ENCODE data around the gene RAD51B.

Gene RAD51B

DNA sequence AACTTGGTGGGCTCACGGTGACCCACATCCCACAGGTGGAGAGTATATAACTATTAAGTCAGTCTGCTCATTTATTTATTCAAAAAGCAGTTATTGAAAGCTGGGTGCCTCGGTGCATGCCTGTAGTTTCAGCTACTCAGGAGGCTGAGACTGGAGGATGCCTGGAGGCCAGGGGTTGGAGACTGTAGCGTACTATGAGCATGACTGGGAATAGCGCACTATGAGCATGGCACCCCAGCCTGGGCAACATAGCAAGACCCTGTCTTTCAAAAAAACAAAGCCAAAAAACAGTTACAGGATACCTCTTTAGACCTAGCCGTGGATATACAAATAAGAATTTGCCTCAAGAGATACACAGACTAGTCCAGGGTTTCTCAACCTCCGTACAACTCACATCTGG is 833.5 kb downstream of the RAD51B start:
- Histone ChIP-seq H3K9me3 (ENCODE audit: insufficient read depth, low read depth, low read length) (no peaks in the 10 kb centered on the region), H3K27me3 (ENCODE audit: insufficient read depth, low read length) (no peaks in the 10 kb centered on the region), H3K9ac (ENCODE audit: low read depth, low read length) (no peak overlapping the region), H3K4me3 (ENCODE audit: low read length) (no peak overlapping the region), H3K36me3 (ENCODE audit: insufficient read depth, low read length) (no peaks in the 10 kb centered on the region), H3K4me1 (ENCODE audit: insufficient read depth, low read length) (no peaks in the 10 kb centered on the region), H3K27ac (ENCODE audit: low read depth, low read length) (no peak overlapping the region)
- 97% methylated on average over 5 of the region's 6 CpGs for WGBS

DNA sequence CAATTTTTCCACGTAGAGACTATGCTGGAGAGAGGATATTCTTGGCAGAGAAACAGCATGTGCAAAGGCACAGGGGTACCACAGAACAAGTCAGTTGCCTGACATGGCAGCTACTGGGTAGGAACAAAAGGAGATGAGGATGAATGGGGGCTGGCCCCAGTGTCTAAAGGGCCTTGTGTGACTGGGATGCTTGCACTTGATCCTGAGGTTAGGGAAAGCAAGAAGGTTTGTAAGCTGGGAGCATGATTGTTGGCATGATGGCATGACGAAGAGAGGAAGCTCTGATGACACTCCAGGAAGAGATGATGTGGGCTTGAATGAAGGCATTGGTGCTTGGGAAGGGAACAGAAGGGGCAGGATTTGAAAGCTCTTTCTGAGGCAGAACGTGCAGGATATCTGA is 834.2 kb downstream of the RAD51B start:
- Histone ChIP-seq H3K4me3 (ENCODE audit: low read length) (no peak overlapping the region), H3K36me3 (ENCODE audit: insufficient read depth, low read length) (no peaks in the 10 kb centered on the region), H3K4me1 (ENCODE audit: insufficient read depth, low read length) (no peaks in the 10 kb centered on the region), H3K9ac (ENCODE audit: low read depth, low read length) (no peak overlapping the region), H3K27me3 (ENCODE audit: insufficient read depth, low read length) (no peaks in the 10 kb centered on the region), H3K9me3 (ENCODE audit: insufficient read depth, low read depth, low read length) (no peaks in the 10 kb centered on the region), H3K27ac (ENCODE audit: low read depth, low read length) (no peak overlapping the region)
- 89% methylated on average over 3 of the region's 3 CpGs for WGBS

DNA sequence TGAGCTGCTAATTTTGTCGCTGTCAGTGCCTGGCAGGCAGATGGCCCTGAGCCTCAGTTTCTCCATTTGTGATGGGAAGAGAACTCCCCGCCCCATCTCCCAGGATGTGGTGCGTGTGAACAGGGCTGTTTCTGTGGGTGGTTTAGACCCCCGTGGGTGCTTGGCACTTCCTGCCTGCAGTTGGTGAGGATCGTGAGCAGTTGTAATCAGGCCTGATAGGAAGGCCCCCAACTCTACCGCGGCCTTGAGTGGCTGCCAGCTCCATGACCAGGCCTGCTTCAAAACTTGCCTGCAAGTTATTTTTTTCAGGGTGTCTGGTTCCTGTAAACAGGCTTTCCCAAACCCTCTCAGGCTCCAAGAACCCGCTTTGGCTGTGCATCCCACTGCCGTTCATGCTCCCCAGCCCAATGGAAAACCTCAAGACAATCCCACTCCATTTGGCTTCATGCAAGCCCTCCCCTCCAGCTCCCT is 834.9 kb downstream of the RAD51B start:
- WGBS: 95% methylated on average over 9 of the region's 9 CpGs
- H3K27ac ChIP-seq (ENCODE audit: low read depth, low read length): no peak overlapping the region

DNA sequence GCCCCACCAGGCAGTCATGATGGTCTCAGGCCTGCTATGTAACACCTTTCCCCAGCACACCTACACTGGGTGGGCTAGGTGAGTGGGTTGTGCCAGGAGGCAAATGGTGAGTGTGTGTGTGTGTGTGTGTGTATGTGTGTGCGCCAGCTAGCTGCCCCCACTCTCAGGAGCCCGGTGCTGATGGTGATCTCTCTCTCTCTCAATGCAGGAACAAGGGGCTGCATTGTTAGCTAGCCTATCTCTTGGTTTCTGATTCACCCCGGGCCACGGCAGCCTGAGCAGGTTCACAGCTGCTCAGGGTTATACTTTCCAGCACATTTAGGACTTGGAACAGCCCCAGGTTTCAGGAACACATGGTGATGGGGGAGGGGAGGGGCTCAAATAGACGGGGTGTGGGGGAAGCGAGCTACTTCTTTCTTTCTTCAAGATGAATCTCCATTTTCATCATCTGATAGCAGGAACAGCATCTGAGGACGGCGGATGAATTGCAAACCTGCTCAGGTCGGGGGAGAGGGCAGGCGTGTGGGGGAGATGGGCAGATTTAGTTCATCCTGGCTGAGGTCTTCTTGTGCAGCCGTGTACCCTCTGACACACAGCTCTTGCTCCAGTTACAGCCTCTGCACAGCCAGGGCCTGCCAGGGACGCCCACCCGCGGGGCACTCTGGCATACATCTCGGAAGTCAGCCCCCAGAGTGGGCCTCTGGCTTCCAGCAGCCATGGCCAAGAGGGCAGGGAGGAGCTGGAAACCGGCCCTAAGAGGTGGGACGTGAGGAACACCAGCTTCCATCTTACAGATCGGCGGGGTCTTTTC is 835.6 kb downstream of the RAD51B start:
- WGBS: 87% methylated on average over 19 of the region's 19 CpGs

More for the DNA sequence above, 834.9 kb downstream of the RAD51B start:
- Histone ChIP-seq H3K9ac (ENCODE audit: low read depth, low read length) (no peak overlapping the region), H3K4me1 (ENCODE audit: insufficient read depth, low read length) (0 out of 2 replicates have a peak, but pooled peaks cover 4% of the 10 kb centered on the region), H3K27me3 (ENCODE audit: insufficient read depth, low read length) (no peaks in the 10 kb centered on the region), H3K9me3 (ENCODE audit: insufficient read depth, low read depth, low read length) (no peaks in the 10 kb centered on the region), H3K4me3 (ENCODE audit: low read length) (no peak overlapping the region), H3K36me3 (ENCODE audit: insufficient read depth, low read length) (no peaks in the 10 kb centered on the region)

DNA sequence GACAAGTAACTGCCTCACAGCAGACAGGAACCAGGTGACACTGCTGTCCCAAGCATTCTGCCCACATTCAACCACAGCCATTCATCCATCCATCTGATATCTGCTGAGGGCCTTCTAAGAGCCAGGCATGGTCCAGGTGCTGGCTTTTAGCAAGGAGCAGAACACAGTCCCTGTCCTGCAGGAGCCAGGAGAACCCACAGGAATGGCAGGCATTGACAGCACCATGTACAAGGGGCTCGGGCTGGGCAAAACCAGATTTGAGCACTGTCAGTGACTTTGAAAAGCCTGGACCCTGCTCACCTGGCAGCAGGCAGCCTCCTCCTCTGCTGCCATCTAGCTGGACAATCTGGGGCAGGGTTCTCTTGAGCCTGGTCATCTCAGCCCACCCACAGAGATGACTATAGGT is 836.3 kb downstream of the RAD51B start:
- H3K27me3 ChIP-seq (ENCODE audit: insufficient read depth, low read length): no peaks in the 10 kb centered on the region
- WGBS: 88% methylated on average over 1 of the region's 1 CpG
- H3K9ac ChIP-seq (ENCODE audit: low read depth, low read length): no peak overlapping the region
- H3K27ac ChIP-seq (ENCODE audit: low read depth, low read length): no peak overlapping the region
- no peaks in the 10 kb centered on the region for H3K9me3 ChIP-seq (ENCODE audit: insufficient read depth, low read depth, low read length)
- H3K36me3 ChIP-seq (ENCODE audit: insufficient read depth, low read length): no peaks in the 10 kb centered on the region
- 0 out of 2 replicates have a peak, but pooled peaks cover 4% of the 10 kb centered on the region for H3K4me1 ChIP-seq (ENCODE audit: insufficient read depth, low read length)
- H3K4me3 ChIP-seq (ENCODE audit: low read length): no peak overlapping the region

More for the DNA sequence above, 835.6 kb downstream of the RAD51B start:
- no peaks in the 10 kb centered on the region for H3K27me3 ChIP-seq (ENCODE audit: insufficient read depth, low read length)
- H3K4me1 ChIP-seq (ENCODE audit: insufficient read depth, low read length): 0 out of 2 replicates have a peak, but pooled peaks cover 4% of the 10 kb centered on the region
- H3K27ac ChIP-seq (ENCODE audit: low read depth, low read length): no peak overlapping the region
- no peaks in the 10 kb centered on the region for H3K36me3 ChIP-seq (ENCODE audit: insufficient read depth, low read length)
- H3K4me3 ChIP-seq (ENCODE audit: low read length): no peak overlapping the region
- H3K9me3 ChIP-seq (ENCODE audit: insufficient read depth, low read depth, low read length): no peaks in the 10 kb centered on the region
- H3K9ac ChIP-seq (ENCODE audit: low read depth, low read length): no peak overlapping the region

DNA sequence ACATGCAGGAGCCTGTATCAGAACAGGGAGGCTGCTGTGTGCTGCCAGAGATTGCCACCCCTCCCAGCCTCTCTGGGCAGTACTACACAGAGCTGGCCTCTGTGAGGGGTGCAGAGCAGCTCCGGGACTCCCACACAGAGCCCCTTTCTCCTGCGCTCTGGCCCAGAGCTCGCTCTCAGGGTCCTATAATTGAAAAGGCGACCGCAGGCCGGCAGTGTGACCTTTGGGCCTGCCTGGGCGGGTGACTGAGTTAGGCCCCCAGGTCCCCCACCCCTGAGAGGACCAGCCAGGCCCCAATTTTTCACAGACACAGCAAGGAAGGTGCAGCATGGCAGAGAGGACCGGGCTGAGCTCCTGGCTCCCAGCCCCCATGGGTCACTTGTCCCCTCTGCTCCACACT is 836.9 kb downstream of the RAD51B start:
- H3K4me3 ChIP-seq (ENCODE audit: low read length): no peak overlapping the region
- H3K9me3 ChIP-seq (ENCODE audit: insufficient read depth, low read depth, low read length): no peaks in the 10 kb centered on the region
- no peaks in the 10 kb centered on the region for H3K36me3 ChIP-seq (ENCODE audit: insufficient read depth, low read length)
- WGBS: 95% methylated on average over 8 of the region's 8 CpGs
- H3K9ac ChIP-seq (ENCODE audit: low read depth, low read length): no peak overlapping the region
- no peaks in the 10 kb centered on the region for H3K27me3 ChIP-seq (ENCODE audit: insufficient read depth, low read length)
- 0 out of 2 replicates have a peak, but pooled peaks cover 4% of the 10 kb centered on the region for H3K4me1 ChIP-seq (ENCODE audit: insufficient read depth, low read length)
- no peak overlapping the region for H3K27ac ChIP-seq (ENCODE audit: low read depth, low read length)

DNA sequence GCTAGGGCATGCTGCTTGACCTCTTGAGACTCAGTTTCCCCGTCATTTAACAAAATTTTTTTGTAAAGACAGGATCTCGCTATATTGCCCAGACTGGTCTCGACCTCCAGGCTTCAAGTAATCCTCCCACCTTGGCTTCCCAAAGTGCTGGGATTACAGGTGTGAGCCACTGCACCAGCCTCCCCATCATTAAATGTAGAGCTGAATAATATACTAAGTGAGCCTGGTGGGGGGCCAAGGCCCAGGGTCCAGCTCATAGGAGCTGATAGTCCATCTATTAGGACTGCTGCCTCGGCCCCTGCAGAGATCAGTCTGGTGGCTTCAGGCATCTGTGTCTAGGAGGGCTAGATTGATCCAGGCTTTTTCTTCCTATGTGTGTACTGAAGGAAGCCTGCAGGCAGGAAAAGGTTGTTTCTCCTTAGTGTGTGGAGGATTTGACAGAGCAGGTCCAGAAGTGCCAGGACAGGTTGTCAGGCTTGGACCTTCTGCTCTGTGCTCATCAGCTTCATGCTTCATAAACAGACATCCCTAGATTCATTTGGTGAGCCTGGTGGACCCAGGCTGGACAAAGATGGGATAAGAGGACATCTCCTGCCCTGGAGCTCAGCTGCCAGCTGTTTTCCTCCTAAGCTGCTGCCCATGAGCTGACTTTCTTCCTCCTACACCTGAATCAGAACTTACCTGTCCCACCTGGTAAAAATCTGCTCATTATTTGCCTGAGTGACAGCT is 837.9 kb downstream of the RAD51B start:
- 96% methylated on average over 4 of the region's 4 CpGs for WGBS
- no peaks in the 10 kb centered on the region for H3K36me3 ChIP-seq (ENCODE audit: insufficient read depth, low read length)

DNA sequence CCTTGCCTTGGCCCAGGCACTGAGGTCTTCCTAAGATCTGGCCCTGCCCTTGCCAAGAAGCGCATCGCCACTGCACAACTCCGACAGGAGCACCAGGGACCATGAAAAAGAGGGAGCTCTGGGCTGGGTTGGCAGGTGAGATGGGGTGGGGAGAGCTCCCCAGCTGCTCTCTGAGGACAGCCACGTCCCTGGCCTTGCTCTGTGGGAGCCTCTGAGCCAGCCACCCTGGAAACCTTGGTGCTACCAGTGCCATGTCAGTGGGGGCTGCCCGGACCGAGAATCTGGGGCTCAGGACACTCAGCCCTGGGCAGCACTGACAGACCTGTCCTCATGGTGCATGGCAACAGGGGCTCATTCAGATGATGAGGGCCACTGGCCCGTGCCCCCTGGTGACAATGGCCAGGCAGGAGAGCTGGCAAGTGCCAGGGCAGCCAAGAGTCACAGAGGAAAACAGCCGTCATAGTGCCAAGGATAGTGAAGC is 838.5 kb downstream of the RAD51B start:
- 87% methylated on average over 8 of the region's 8 CpGs for WGBS
- Histone ChIP-seq H3K4me1 (ENCODE audit: insufficient read depth, low read length) (0 out of 2 replicates have a peak, but pooled peaks cover 4% of the 10 kb centered on the region), H3K9ac (ENCODE audit: low read depth, low read length) (no peak overlapping the region)

More for the DNA sequence above, 837.9 kb downstream of the RAD51B start:
- H3K9me3 ChIP-seq (ENCODE audit: insufficient read depth, low read depth, low read length): no peaks in the 10 kb centered on the region
- H3K27ac ChIP-seq (ENCODE audit: low read depth, low read length): no peak overlapping the region
- H3K9ac ChIP-seq (ENCODE audit: low read depth, low read length): no peak overlapping the region
- H3K4me3 ChIP-seq (ENCODE audit: low read length): no peak overlapping the region
- H3K27me3 ChIP-seq (ENCODE audit: insufficient read depth, low read length): no peaks in the 10 kb centered on the region
- 0 out of 2 replicates have a peak, but pooled peaks cover 4% of the 10 kb centered on the region for H3K4me1 ChIP-seq (ENCODE audit: insufficient read depth, low read length)

DNA sequence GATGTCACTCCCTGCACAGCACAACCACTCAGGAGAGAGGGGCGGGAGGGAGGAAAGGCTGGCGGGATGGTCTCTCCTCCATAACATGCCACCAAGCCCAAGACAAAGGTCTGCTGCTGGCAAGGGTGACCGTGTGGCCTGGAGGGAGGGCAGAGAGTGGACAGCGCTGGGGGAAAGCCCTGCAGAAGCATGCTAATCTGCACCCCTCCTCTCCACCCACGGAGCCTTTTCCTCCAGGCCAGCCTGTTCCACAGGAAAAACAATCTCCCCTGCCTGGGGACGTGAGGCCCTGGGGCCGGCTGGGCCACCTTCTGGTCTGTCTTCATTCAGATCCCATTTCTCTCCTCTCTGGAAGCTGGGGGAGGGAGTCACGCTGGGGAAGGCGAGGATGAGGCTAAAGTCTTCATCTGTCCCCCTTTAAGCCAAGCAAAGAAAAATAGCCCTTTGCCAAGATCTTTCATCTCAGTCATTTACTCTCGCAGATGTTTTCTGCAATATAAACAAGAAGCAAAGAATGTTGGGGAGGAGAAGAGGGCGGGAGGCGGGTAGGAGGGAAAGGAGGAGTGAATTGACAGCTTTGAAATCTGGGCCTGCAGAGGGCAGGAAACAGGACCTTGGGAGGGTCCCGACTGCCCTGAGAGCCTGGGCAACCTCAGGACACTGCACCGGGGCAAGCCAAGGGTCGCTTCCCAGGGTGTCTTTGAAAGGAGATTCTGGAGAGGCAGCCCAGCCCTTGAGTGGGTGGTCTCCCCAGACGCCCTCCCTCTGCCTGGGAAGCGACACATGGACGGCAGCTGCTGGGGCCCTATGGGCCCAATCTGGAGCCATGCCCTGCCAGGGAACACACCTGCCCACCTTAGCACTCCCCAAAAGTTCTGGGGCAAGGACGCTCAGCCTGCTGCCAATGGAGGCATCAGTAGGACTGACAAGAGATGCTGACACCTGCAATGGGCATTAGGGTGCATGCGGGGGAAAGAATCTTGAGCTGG is 839.7 kb downstream of the RAD51B start:
- WGBS: 68% methylated on average over 18 of the region's 20 CpGs
- no peaks in the 10 kb centered on the region for H3K27me3 ChIP-seq (ENCODE audit: insufficient read depth, low read length)
- 0 out of 2 replicates have a peak, but pooled peaks cover 4% of the 10 kb centered on the region for H3K4me1 ChIP-seq (ENCODE audit: insufficient read depth, low read length)
- H3K4me3 ChIP-seq (ENCODE audit: low read length): no peak overlapping the region
- no peak overlapping the region for H3K9ac ChIP-seq (ENCODE audit: low read depth, low read length)
- H3K9me3 ChIP-seq (ENCODE audit: insufficient read depth, low read depth, low read length): no peaks in the 10 kb centered on the region
- no peak overlapping the region for H3K27ac ChIP-seq (ENCODE audit: low read depth, low read length)
- H3K36me3 ChIP-seq (ENCODE audit: insufficient read depth, low read length): no peaks in the 10 kb centered on the region

More for the DNA sequence above, 838.5 kb downstream of the RAD51B start:
- H3K27me3 ChIP-seq (ENCODE audit: insufficient read depth, low read length): no peaks in the 10 kb centered on the region
- H3K36me3 ChIP-seq (ENCODE audit: insufficient read depth, low read length): no peaks in the 10 kb centered on the region
- H3K4me3 ChIP-seq (ENCODE audit: low read length): no peak overlapping the region
- no peak overlapping the region for H3K27ac ChIP-seq (ENCODE audit: low read depth, low read length)
- H3K9me3 ChIP-seq (ENCODE audit: insufficient read depth, low read depth, low read length): no peaks in the 10 kb centered on the region

DNA sequence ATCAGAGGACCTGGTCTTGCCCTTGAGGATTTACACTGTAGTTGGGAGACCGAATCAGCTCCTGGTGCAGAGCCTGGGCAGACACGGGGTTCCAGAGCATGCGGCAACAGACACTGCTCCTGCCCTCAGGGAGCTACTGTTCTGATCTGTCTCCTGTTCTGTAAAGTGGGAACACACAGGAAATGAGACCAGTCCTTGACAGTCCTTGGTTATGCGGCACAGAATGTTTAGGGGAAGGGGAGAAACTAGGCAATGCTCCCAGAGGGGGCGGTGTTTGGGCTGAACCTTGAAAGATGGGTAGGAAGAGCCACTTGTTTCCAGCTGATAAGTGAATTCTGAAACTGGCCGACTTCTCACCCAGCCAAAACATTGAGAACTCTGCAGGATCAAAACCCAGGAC is 840.9 kb downstream of the RAD51B start:
- Histone ChIP-seq H3K27me3 (ENCODE audit: insufficient read depth, low read length) (no peaks in the 10 kb centered on the region), H3K9ac (ENCODE audit: low read depth, low read length) (no peak overlapping the region), H3K27ac (ENCODE audit: low read depth, low read length) (no peak overlapping the region), H3K9me3 (ENCODE audit: insufficient read depth, low read depth, low read length) (no peaks in the 10 kb centered on the region), H3K36me3 (ENCODE audit: insufficient read depth, low read length) (no peaks in the 10 kb centered on the region), H3K4me1 (ENCODE audit: insufficient read depth, low read length) (0 out of 2 replicates have a peak, but pooled peaks cover 4% of the 10 kb centered on the region), H3K4me3 (ENCODE audit: low read length) (no peak overlapping the region)
- 93% methylated on average over 6 of the region's 6 CpGs for WGBS

Measured in HUES64 (cell line).